GM19467 (cell line): ENCODE measurements around the gene RHOT1.
A peak's percentile ranks its signal among the peaks of the same experiment; 100 is the strongest.
"Not testable (repeated sequence)": the region's sequence is repeated elsewhere in the genome, so short reads cannot be mapped to it uniquely, and the experiment has no call there.

Experiments
- ATAC-seq: cut with Tn5 transposase; IDR thresholded peaks from one replicate; pipeline ENCODE4 v1.9.1; 2021; ENCODE audit warnings: mild to moderate bottlenecking, moderate library complexity; ENCODE audit not compliant: unreplicated experiment

RHOT1 gene

GRCh38 chr17:32123782-32124181 lies 18.5 kb upstream of the RHOT1 start:
- no peak for ATAC-seq

GRCh38 chr17:32124985-32125847 lies 17.1 kb upstream of the RHOT1 start:
- no peak for ATAC-seq

- no peak for ATAC-seq
Observed at GRCh38 chr17:32125848-32126153, 16.5 kb upstream of the RHOT1 start.

GRCh38 chr17:32126325-32126724 lies 16.0 kb upstream of the RHOT1 start:
- no peak for ATAC-seq

- no peak for ATAC-seq
Observed at GRCh38 chr17:32126746-32127145, 15.6 kb upstream of the RHOT1 start.

GRCh38 chr17:32127158-32127897 lies 15.0 kb upstream of the RHOT1 start:
- ATAC-seq, result peak; percentile 88

GRCh38 chr17:32128470-32128869 lies 13.8 kb upstream of the RHOT1 start:
- ATAC-seq, result not testable (repeated sequence)

GRCh38 chr17:32135497-32136117 lies 6.7 kb upstream of the RHOT1 start:
- not testable (repeated sequence) for ATAC-seq

GRCh38 chr17:32136856-32137255 lies 5.4 kb upstream of the RHOT1 start:
- no peak for ATAC-seq

- not testable (repeated sequence) for ATAC-seq
Observed at GRCh38 chr17:32139504-32139903, 2.8 kb upstream of the RHOT1 start.

GRCh38 chr17:32141258-32141657 lies 1.0 kb upstream of the RHOT1 start:
- no peak for ATAC-seq

GRCh38 chr17:32141679-32142037 lies 644 bp upstream of the RHOT1 start:
- peak; percentile 5 for ATAC-seq

GRCh38 chr17:32142857-32143526 lies 690 bp downstream of the RHOT1 start:
- peak; percentile 3 for ATAC-seq

GRCh38 chr17:32143527-32143870 lies 1.2 kb downstream of the RHOT1 start:
- ATAC-seq, result no peak

- ATAC-seq, result not testable (repeated sequence)
Observed at GRCh38 chr17:32144442-32144841, 2.1 kb downstream of the RHOT1 start.

GRCh38 chr17:32148351-32148750 lies 6.0 kb downstream of the RHOT1 start:
- ATAC-seq, result no peak

GRCh38 chr17:32150358-32150757 lies 8.1 kb downstream of the RHOT1 start:
- no peak for ATAC-seq

- no peak for ATAC-seq
Observed at GRCh38 chr17:32152130-32152529, 9.8 kb downstream of the RHOT1 start.

GRCh38 chr17:32155896-32156295 lies 13.6 kb downstream of the RHOT1 start:
- no peak for ATAC-seq

GRCh38 chr17:32156656-32157055 lies 14.4 kb downstream of the RHOT1 start:
- ATAC-seq, result no peak

- no peak for ATAC-seq
Observed at GRCh38 chr17:32157225-32157624, 14.9 kb downstream of the RHOT1 start.
